Esophagus squamous epithelium (tissue), 4 donors: ENCODE measurements around the gene NUDCD3.

Experiments
- POLR2A ChIP-seq, 4 donors: fragments of 450-650 bp; IDR thresholded peaks; one replicate each; pipeline ENCODE4 v1.6.1; 2017; ENCODE audit warnings: antibody characterized with exemption in 4 of 4, mild to moderate bottlenecking in 4 of 4, moderate library complexity in 3 of 4
- TF ChIP-seq, protein P1 (sequence below), 6 experiments: fragments of 450-650 bp in 4 of 6; fragments of 200-600 bp in 2 of 6; sonication (generic) in 2 of 6; IDR thresholded peaks; one replicate each; pipeline ENCODE4 v1.5.1; 2016 to 2019; ENCODE audit warnings: antibody characterized with exemption in 6 of 6, mild to moderate bottlenecking in 4 of 6, moderate library complexity in 4 of 6

DNA sequence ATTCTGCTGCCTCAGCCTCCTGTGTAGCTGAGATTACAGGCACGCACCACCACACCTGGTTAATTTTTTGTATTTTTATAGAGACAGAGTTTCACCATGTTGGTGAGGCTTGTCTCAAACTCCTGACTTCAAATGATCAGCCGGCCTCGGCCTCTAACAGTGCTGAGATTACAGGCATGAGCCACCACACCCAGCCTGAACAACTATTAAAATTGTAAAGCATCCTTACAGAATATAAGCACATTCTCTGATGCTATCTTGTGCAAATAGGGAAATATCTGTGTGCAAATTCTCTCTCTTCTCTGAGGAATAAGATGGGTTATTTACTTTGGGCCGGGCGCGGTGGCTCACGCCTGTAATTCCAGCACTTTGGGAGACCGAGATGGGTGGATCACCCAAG, 12.5 kb downstream of the NUDCD3 start:
- TF ChIP-seq POLR2A (IDR thresholded peaks at IDR 0.05), result no peak
- TF ChIP-seq, protein P1, sequence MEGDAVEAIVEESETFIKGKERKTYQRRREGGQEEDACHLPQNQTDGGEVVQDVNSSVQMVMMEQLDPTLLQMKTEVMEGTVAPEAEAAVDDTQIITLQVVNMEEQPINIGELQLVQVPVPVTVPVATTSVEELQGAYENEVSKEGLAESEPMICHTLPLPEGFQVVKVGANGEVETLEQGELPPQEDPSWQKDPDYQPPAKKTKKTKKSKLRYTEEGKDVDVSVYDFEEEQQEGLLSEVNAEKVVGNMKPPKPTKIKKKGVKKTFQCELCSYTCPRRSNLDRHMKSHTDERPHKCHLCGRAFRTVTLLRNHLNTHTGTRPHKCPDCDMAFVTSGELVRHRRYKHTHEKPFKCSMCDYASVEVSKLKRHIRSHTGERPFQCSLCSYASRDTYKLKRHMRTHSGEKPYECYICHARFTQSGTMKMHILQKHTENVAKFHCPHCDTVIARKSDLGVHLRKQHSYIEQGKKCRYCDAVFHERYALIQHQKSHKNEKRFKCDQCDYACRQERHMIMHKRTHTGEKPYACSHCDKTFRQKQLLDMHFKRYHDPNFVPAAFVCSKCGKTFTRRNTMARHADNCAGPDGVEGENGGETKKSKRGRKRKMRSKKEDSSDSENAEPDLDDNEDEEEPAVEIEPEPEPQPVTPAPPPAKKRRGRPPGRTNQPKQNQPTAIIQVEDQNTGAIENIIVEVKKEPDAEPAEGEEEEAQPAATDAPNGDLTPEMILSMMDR (IDR thresholded peaks at IDR 0.05), result no peak
